Stimulated activated CD8-positive, alpha-beta memory T cell treated with anti-CD3 and anti-CD28 coated beads, Interleukin-15, amount 100 ng/mL, for 24 hours (primary cell): ENCODE data around the gene CFAP97.
"Not testable (repeated sequence)": the region's sequence is repeated elsewhere in the genome, so short reads cannot be mapped to it uniquely, and the experiment has no call there.

ENCODE experiments used
- DNase-seq: peaks from one replicate; pipeline ENCODE4 v3.0.0-alpha.2; 2020; ENCODE audit warnings: low read depth

Gene CFAP97

DNA sequence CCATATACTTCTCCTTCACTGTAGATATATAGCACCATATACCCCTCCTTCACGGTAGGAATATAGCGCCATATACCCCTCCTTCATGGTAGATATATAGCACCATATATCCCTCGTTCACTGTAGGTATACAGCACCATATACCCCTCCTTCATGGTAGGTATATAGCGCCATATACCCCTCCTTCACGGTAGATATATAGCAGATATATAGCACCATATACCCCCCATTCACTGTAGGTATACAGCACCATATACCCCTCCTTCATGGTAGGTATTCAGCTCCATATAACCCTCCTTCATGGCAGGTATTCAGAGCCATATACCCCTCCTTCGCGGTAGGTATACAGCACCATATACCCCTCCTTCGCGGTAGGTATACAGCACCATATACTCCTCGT lies 18.1 kb upstream of the CFAP97 start:
- DNase-seq = no peak

DNA sequence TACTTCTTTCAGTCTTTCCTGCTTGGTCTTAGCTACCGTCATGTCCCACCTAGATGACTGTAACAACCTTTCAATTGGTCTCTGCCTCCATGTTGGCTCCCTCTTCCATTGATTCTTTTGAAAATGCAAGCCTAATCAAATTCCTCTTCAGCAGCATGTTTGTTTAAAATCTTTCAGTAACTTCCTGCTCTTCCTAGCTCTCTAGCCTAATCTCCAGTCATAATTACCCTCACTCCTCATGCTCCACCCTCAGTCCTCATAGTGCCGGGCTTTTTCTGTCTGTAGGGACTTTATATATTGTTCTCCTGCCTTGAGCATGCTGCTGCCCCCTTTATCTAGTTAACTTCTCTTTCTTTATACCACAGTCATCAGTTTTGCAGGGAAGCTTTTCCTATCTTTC lies 17.7 kb upstream of the CFAP97 start:
- DNase-seq = no peak

- no peak for DNase-seq
These were observed 15.9 kb upstream of the CFAP97 start for GRCh38 chr4:185219551-185220344.

DNA sequence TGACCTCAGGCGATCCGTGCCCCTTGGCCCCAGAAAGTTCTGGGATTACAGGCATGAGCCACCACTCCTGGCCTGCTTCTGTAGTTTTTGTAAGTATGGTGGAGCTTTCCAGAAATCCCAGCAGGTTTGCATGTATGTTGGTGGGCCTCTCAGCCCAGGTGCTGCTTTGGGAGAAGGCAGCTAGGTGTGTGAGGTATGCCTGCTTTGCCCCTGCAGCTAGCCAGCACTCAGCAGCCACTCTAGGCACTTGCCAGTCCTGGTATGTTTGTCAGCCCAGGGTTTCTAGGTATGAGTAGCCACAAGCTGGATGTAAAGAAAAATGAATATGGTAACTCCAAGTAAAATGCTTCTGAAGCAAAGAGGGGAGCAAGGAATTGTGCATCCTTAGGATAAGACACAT lies 14.5 kb upstream of the CFAP97 start:
- no peak for DNase-seq

DNA sequence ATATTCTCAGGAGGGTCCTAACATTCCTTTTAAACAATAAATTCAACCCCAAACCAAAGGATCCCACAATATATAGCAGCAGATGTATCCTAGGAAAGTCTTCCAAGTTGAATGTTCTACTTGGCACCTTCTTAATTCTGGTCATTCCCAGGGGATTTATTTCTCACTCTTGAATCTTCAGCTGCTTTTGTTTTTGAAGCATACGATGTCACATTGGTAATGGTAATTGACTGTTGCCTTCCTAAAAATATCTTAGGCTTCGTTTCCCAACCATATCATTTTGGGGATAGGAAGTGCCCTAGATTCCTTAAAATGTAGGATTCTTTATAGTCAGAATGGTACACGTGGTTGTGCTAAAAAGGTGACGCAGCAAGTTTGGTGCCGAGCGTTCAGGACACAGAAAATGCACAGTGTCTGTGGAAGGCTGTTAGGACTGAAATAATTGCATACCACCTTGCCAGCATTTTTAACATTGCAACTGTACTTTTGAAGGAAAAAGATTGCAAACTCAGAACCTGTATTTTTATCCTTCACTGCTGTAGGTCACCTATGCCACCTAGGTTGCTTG lies 13.7 kb upstream of the CFAP97 start:
- DNase-seq = no peak

DNA sequence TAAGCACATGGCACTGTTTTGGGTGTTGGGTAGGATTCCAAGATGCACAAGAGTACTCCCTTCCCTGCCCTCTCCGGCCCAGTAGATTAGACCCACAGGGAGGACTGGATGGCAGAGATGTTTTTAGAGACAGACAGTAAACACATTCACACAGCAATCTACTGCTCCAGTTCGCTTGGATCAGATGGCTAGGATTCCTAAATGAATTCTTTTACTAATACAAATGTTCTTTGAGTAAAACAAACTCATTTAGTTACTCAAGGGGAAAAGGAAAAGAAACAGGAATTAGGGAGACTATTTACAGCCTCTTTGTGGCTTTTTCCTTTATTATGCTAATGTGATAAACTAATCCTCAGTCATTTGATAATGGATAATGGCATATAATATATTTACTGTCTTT lies 11.5 kb upstream of the CFAP97 start:
- no peak for DNase-seq

GRCh38 chr4:185213877-185214276 lies 10.1 kb upstream of the CFAP97 start:
- no peak for DNase-seq

- no peak for DNase-seq
These were observed 8.8 kb upstream of the CFAP97 start for GRCh38 chr4:185212581-185212980.

GRCh38 chr4:185211641-185212040 lies 7.8 kb upstream of the CFAP97 start:
- DNase-seq = no peak

- DNase-seq = no peak
These were observed 7.2 kb upstream of the CFAP97 start for GRCh38 chr4:185211035-185211434.

GRCh38 chr4:185210102-185210981 lies 6.5 kb upstream of the CFAP97 start:
- no peak for DNase-seq

GRCh38 chr4:185209852-185210101 lies 6.0 kb upstream of the CFAP97 start:
- not testable (repeated sequence) for DNase-seq

DNA sequence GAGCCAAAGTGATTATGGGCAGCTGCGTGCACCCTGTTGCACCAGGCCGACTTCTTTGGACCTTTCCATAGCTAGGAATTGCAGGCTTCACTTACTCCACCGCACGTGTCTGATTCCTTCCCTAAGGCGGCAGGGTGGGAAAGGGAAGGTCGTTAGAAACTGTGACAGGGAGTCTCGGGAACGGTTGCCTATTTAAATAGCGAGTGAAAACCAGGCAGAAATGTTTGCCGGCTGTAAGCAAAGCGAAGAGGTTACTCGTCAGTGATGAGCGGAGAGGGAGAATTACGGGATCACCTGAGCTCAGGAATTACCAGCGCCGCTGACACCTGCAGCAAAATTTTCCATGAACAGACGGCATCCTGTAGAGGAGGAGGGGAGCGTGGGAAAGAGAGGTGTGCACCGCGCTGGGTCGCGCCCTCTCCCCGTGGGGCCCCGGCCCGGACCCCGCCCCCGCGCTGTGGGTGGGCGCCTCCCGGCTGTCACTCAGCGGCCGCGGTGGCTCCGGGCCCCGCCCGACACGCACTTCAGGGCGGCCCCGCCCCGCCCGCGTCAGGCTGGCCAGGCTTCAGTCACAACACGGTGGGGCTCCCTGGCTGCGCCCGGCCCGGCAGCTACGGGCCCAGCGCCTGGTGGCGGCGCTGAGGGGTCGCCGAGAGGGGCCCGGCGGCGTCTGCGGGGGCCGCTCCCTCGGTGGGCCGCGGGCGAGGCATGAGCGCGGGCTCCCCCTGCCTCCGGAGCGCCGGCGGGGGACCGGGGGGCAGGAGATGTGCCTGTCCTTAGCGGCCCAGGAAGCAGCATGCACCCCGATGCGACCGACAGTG lies 5.4 kb upstream of the CFAP97 start, which contains the start of gene SNX25:
SNX25 (plus strand) TSS at position 568 of the 821 bp plus-strand sequence; CDS start at position 797, 229 bp downstream.
- peak; percentile 81 for DNase-seq

DNA sequence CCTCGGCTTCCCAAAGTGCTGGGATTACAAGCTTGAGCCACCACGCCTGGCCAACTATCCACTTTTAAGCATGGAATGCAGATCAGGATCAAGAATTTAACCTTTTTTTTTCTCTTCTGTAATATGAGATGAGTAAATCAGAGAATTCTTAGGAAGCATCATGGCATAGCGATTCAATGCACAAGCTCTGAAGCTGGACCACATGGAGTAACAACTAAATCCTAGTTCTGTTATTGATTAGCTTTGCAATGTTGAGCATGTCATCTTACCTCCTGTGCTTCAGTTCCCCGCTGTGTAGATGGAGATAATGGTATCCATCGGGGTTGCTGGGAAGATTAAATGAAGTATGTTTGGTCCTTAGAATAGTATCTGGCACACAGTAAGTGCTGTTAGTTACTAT lies 3.7 kb upstream of the CFAP97 start:
- DNase-seq = no peak

GRCh38 chr4:185205697-185206342 lies 2.0 kb upstream of the CFAP97 start:
- DNase-seq = no peak

GRCh38 chr4:185205073-185205472 lies 1.3 kb upstream of the CFAP97 start:
- not testable (repeated sequence) for DNase-seq

DNA sequence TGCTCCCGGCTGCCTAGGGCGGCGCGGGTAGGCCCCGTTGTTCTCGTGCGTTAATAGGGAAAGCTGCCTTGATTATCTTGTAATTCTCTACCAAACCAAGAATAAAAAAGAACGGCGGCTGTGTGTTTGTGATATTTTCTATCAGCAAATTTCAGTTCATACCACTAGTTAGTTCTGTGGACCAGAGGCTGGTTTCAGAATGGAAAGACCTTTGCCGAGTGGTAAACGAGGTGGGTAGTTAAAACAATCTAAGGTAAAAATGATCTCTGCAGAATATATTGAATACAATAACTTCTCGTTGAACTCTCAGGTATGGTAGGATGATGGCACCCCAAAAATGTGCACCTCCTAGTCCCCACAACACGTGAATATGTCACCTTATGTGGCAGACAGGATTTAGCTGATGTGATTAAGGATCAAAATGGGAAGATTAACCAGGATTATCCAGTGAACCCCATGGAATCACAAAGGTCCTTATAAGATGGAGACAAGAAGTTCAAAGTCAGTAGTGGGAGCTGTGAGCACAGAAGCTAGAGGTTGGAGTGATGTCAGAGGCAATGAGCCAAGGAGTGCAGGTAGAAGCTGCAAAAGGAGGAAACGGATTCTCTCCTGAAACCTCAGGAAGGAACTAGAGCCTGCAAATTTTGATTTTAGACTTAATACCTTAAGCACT lies 574 bp upstream of the CFAP97 start:
- DNase-seq = no peak

- DNase-seq = no peak
These were observed 765 bp downstream of the CFAP97 start for GRCh38 chr4:185202984-185203485.

DNA sequence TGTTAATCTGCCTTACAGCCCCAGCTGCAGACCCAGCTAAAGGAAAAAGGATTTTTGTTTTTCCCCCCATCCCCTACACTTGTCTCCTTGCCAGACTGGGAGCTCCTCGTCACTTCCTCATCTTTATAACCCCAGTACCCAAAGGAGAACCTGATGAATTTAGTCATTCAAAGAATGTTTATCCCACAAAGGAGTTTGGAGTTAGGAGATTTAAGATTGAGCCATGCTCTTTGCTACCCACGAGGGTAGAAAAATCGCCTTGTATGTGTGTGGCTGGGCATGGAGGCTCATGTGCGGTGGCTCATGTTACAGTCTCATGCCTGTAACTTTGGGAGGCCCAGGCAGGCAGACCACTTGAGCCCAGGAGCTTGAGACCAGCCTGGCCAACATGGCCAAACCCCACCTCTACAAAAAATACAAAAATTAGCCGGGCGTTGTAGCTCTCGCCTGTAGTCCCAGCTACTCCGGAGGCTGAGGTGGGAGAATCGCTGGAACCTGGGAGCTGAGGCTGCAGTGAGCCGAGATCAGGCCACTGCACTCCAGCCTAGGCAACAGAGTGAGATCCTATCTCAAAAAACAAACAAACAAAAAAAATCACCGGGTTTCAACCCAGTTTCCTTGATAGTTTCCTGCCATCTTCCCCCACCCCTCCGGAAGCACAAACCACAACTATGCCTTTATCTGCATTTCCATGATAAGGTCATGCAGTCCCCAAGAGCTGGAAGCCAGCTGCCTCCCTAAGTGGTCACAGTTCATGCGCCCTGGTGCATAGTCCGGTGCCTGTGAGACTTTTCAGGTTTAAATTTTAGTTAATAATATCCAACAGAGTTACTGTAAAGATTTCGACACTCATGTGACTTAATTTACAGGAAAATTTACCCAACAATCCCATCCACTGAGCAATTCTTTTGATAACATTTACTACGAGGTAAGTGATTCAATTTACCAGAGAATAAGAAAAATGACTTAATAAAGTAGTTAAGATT lies 1.5 kb downstream of the CFAP97 start:
- no peak for DNase-seq

- DNase-seq = not testable (repeated sequence)
These were observed 5.6 kb downstream of the CFAP97 start for GRCh38 chr4:185198189-185198588.
